D721Med (cell line): Measurements from ENCODE around the gene KRTAP10-8.

Source experiments
- DNase-seq: peaks from one replicate; pipeline ENCODE4 v3.0.0; 2011; ENCODE audit warnings: low spot score; ENCODE audit not compliant: insufficient read length
- FAIRE-seq: peaks from 2 replicates; lab custom pipeline; 2011; peaks lifted over from hg19 to GRCh38; lab: Jason Lieb, UNC
- CTCF ChIP-seq: IDR thresholded peaks from 2 replicates; pipeline ENCODE4 v1.5.1; 2012; ENCODE audit warnings: mild to moderate bottlenecking, control low read depth; ENCODE audit not compliant: insufficient read depth; ENCODE audit errors: missing control alignments

Gene KRTAP10-8

GRCh38 chr21:44613386-44614155, 1.7 kb downstream of the KRTAP10-8 start:
- DNase-seq = no peak
- FAIRE-seq = no peak
- TF ChIP-seq CTCF = no peak

- FAIRE-seq = no peak
- no peak for TF ChIP-seq CTCF
- no peak for DNase-seq
Measured at GRCh38 chr21:44614161-44614631, 2.3 kb downstream of the KRTAP10-8 start.

GRCh38 chr21:44614961-44615391, 3.1 kb downstream of the KRTAP10-8 start:
- TF ChIP-seq CTCF = no peak
- FAIRE-seq (no peak), DNase-seq (no peak)

GRCh38 chr21:44615466-44615865, 3.6 kb downstream of the KRTAP10-8 start:
- no peak for DNase-seq
- FAIRE-seq = no peak
- TF ChIP-seq CTCF = no peak

- no peak for TF ChIP-seq CTCF
- DNase-seq (no peak), FAIRE-seq (no peak)
Measured at GRCh38 chr21:44615911-44616590, 4.2 kb downstream of the KRTAP10-8 start.

- TF ChIP-seq CTCF = no peak
- DNase-seq (no peak), FAIRE-seq (no peak)
Measured at GRCh38 chr21:44616591-44616926, 4.7 kb downstream of the KRTAP10-8 start.

- no peak for TF ChIP-seq CTCF
- FAIRE-seq = no peak
- no peak for DNase-seq
Measured at GRCh38 chr21:44617071-44617501, 5.2 kb downstream of the KRTAP10-8 start.
